Measurements from ENCODE around the gene EIF2D.
A peak's percentile ranks its signal among the peaks of the same experiment; 100 is the strongest.

The EIF2D gene

GRCh38 chr1:206612129-206612876 lies at the start of gene EIF2D:
Gene EIF2D, minus strand, starts transcription at chr1:206612465. Its CDS starts 123 bp downstream, at chr1:206612342.
- no peaks in the 10 kb centered on the region for H3K9me3 Mint-ChIP-seq
- peaks cover 41% of the 10 kb centered on the region for H3K4me1 Mint-ChIP-seq (ENCODE audit: low read depth)
- peak; percentile 97 for DNase-seq
- no peaks in the 10 kb centered on the region for H3K27me3 Mint-ChIP-seq
- peak within 1 kb of the TSS; percentile 95 for H3K4me3 Mint-ChIP-seq
- H3K27ac Mint-ChIP-seq: peak within 1 kb of the TSS; percentile 90
- peaks cover 45% of the 10 kb centered on the region for H3K36me3 Mint-ChIP-seq (ENCODE audit: low read depth)

GRCh38 chr1:206661161-206661820 lies 49.0 kb upstream of the EIF2D start:
- peaks cover 41% of the 10 kb centered on the region for H3K27me3 Mint-ChIP-seq
- H3K9me3 Mint-ChIP-seq: no peaks in the 10 kb centered on the region
- H3K4me3 Mint-ChIP-seq: no peak overlapping the region
- DNase-seq: no peak
- H3K4me1 Mint-ChIP-seq (ENCODE audit: low read depth): peaks cover 32% of the 10 kb centered on the region
- H3K36me3 Mint-ChIP-seq (ENCODE audit: low read depth): no peaks in the 10 kb centered on the region
- H3K27ac Mint-ChIP-seq: no peak overlapping the region

GRCh38 chr1:206660136-206660535 lies 47.9 kb upstream of the EIF2D start:
- Mint-ChIP-seq H3K36me3 (ENCODE audit: low read depth) (no peaks in the 10 kb centered on the region), H3K9me3 (no peaks in the 10 kb centered on the region), H3K27ac (no peak overlapping the region), H3K4me1 (ENCODE audit: low read depth) (peaks cover 32% of the 10 kb centered on the region), H3K4me3 (no peak overlapping the region), H3K27me3 (peaks cover 41% of the 10 kb centered on the region)
- no peak for DNase-seq

GRCh38 chr1:206658981-206659273 lies 46.7 kb upstream of the EIF2D start:
- H3K27me3 Mint-ChIP-seq: peaks cover 41% of the 10 kb centered on the region
- DNase-seq: no peak
- no peak overlapping the region for H3K27ac Mint-ChIP-seq
- no peaks in the 10 kb centered on the region for H3K36me3 Mint-ChIP-seq (ENCODE audit: low read depth)
- H3K4me1 Mint-ChIP-seq (ENCODE audit: low read depth): peaks cover 30% of the 10 kb centered on the region
- H3K9me3 Mint-ChIP-seq: no peaks in the 10 kb centered on the region
- H3K4me3 Mint-ChIP-seq: no peak overlapping the region

- Mint-ChIP-seq H3K36me3 (ENCODE audit: low read depth) (no peaks in the 10 kb centered on the region), H3K27me3 (peaks cover 41% of the 10 kb centered on the region), H3K9me3 (no peaks in the 10 kb centered on the region), H3K4me3 (no peak overlapping the region), H3K27ac (no peak overlapping the region), H3K4me1 (ENCODE audit: low read depth) (peaks cover 26% of the 10 kb centered on the region)
- peak; percentile 60 for DNase-seq
Measured at GRCh38 chr1:206658264-206658980, 46.2 kb upstream of the EIF2D start.

GRCh38 chr1:206657751-206658150 lies 45.5 kb upstream of the EIF2D start:
- no peaks in the 10 kb centered on the region for H3K9me3 Mint-ChIP-seq
- H3K4me1 Mint-ChIP-seq (ENCODE audit: low read depth): peaks cover 19% of the 10 kb centered on the region
- no peak overlapping the region for H3K4me3 Mint-ChIP-seq
- peaks cover 41% of the 10 kb centered on the region for H3K27me3 Mint-ChIP-seq
- no peak for DNase-seq
- no peak overlapping the region for H3K27ac Mint-ChIP-seq
- no peaks in the 10 kb centered on the region for H3K36me3 Mint-ChIP-seq (ENCODE audit: low read depth)

- H3K36me3 Mint-ChIP-seq (ENCODE audit: low read depth): no peaks in the 10 kb centered on the region
- H3K9me3 Mint-ChIP-seq: no peaks in the 10 kb centered on the region
- H3K27ac Mint-ChIP-seq: no peak overlapping the region
- DNase-seq: no peak
- H3K4me1 Mint-ChIP-seq (ENCODE audit: low read depth): peaks cover 11% of the 10 kb centered on the region
- H3K4me3 Mint-ChIP-seq: no peak overlapping the region
- peaks cover 41% of the 10 kb centered on the region for H3K27me3 Mint-ChIP-seq
Measured at GRCh38 chr1:206656936-206657335, 44.7 kb upstream of the EIF2D start.

- DNase-seq: no peak
- no peak overlapping the region for H3K4me3 Mint-ChIP-seq
- peaks cover 11% of the 10 kb centered on the region for H3K4me1 Mint-ChIP-seq (ENCODE audit: low read depth)
- no peak overlapping the region for H3K27ac Mint-ChIP-seq
- H3K9me3 Mint-ChIP-seq: no peaks in the 10 kb centered on the region
- peaks cover 36% of the 10 kb centered on the region for H3K27me3 Mint-ChIP-seq
- H3K36me3 Mint-ChIP-seq (ENCODE audit: low read depth): peaks cover 2% of the 10 kb centered on the region
Measured at GRCh38 chr1:206655471-206655882, 43.2 kb upstream of the EIF2D start.

GRCh38 chr1:206654828-206655227 lies 42.6 kb upstream of the EIF2D start:
- Mint-ChIP-seq H3K36me3 (ENCODE audit: low read depth) (peaks cover 3% of the 10 kb centered on the region), H3K27me3 (peaks cover 32% of the 10 kb centered on the region), H3K27ac (no peak overlapping the region), H3K4me3 (no peak overlapping the region), H3K4me1 (ENCODE audit: low read depth) (peaks cover 11% of the 10 kb centered on the region), H3K9me3 (no peaks in the 10 kb centered on the region)
- no peak for DNase-seq

GRCh38 chr1:206653715-206654459 lies 41.6 kb upstream of the EIF2D start:
- Mint-ChIP-seq H3K27ac (no peak overlapping the region), H3K4me3 (no peak overlapping the region), H3K27me3 (peaks cover 24% of the 10 kb centered on the region), H3K4me1 (ENCODE audit: low read depth) (peaks cover 11% of the 10 kb centered on the region), H3K9me3 (no peaks in the 10 kb centered on the region), H3K36me3 (ENCODE audit: low read depth) (peaks cover 10% of the 10 kb centered on the region)
- DNase-seq: no peak

GRCh38 chr1:206651958-206652890 lies 40.0 kb upstream of the EIF2D start:
- Mint-ChIP-seq H3K27ac (no peak overlapping the region), H3K4me3 (no peak overlapping the region), H3K27me3 (peaks cover 7% of the 10 kb centered on the region), H3K36me3 (ENCODE audit: low read depth) (peaks cover 22% of the 10 kb centered on the region), H3K9me3 (no peaks in the 10 kb centered on the region), H3K4me1 (ENCODE audit: low read depth) (no peaks in the 10 kb centered on the region)
- no peak for DNase-seq

GRCh38 chr1:206651014-206651413 lies 38.7 kb upstream of the EIF2D start:
- Mint-ChIP-seq H3K4me1 (ENCODE audit: low read depth) (no peaks in the 10 kb centered on the region), H3K9me3 (no peaks in the 10 kb centered on the region), H3K4me3 (no peak overlapping the region), H3K36me3 (ENCODE audit: low read depth) (peaks cover 26% of the 10 kb centered on the region), H3K27me3 (no peaks in the 10 kb centered on the region), H3K27ac (no peak overlapping the region)
- no peak for DNase-seq

GRCh38 chr1:206649261-206649921 lies 37.1 kb upstream of the EIF2D start:
- Mint-ChIP-seq H3K27me3 (no peaks in the 10 kb centered on the region), H3K4me3 (no peak overlapping the region), H3K36me3 (ENCODE audit: low read depth) (peaks cover 26% of the 10 kb centered on the region), H3K9me3 (no peaks in the 10 kb centered on the region), H3K4me1 (ENCODE audit: low read depth) (no peaks in the 10 kb centered on the region), H3K27ac (no peak overlapping the region)
- no peak for DNase-seq

All from activated T-cell treated with anti-CD3 and anti-CD28 coated beads, Interleukin-2, amount 50 U/mL, for 24 hours (primary cell).